IMR-90 (cell line): ENCODE results near the gene FOXK1. TPM values are rescaled to one million over a fixed set of nuclear protein-coding genes. Genes with fewer than 3 reads are reported as not detected.

Source experiments
- ATAC-seq: fragments of 200-7000 bp; cut with Tn5 transposase; 2 replicates; pipeline ENCODE4 v1.9.1; 2020; ENCODE audit warnings: low read depth, mild to moderate bottlenecking, moderate library complexity
- BruUV-seq: library from RNA; stranded (reverse); fragments of 400-500 nt; replicated peaks from 2 replicates; lab custom pipeline; 2021; lab: Mats Ljungman, UMichigan
- CTCF ChIA-PET: fragments of 300-600 bp; formaldehyde crosslinking; extraction: SDS; loops from one replicate; lab custom pipeline; 2021; ENCODE audit warnings: antibody characterized with exemption; lab: Yijun Ruan, JAX
- POLR2A ChIA-PET: fragments of 300-600 bp; sonication (Branson Sonifier 250); formaldehyde crosslinking; loops from one replicate; lab custom pipeline; 2022; ENCODE audit warnings: antibody characterized with exemption; ENCODE audit not compliant: unreplicated experiment; lab: Charles Lee
- DNase-seq: peaks from one replicate; pipeline ENCODE4 v3.0.0; 2013
- H2AFZ ChIP-seq: replicated peaks from 2 replicates; pipeline ENCODE3; 2013; ENCODE audit warnings: low read length, mild to moderate bottlenecking; ENCODE audit not compliant: poor library complexity
- H2AK5ac ChIP-seq: 2 replicates; pipeline ENCODE4 v1.6.1; 2013; ENCODE audit warnings: low read depth, low read length, inconsistent platforms
- H2AK9ac ChIP-seq: replicated peaks from 2 replicates; pipeline ENCODE3; 2013; ENCODE audit warnings: mild to moderate bottlenecking, low read depth, low read length, moderate library complexity; ENCODE audit not compliant: poor library complexity
- H2BK120ac ChIP-seq: 2 replicates; pipeline ENCODE4 v1.6.1; 2013; ENCODE audit warnings: low read depth, low read length, inconsistent platforms
- H2BK15ac ChIP-seq: 3 replicates; pipeline ENCODE4 v1.6.1; 2013; ENCODE audit warnings: low read depth, low read length, inconsistent platforms
- H2BK20ac ChIP-seq: 2 replicates; pipeline ENCODE4 v1.6.1; 2013; ENCODE audit warnings: low read depth, mild to moderate bottlenecking, inconsistent platforms, low read length, moderate library complexity
- H2BK5ac ChIP-seq: 2 replicates; pipeline ENCODE4 v1.6.1; 2013; ENCODE audit warnings: mild to moderate bottlenecking, low read depth, low read length, inconsistent platforms; ENCODE audit not compliant: poor library complexity, severe bottlenecking
- H3K14ac ChIP-seq: replicated peaks from 2 replicates; pipeline ENCODE4 v1.6.1; 2013; ENCODE audit warnings: low read depth, low read length, inconsistent platforms
- H3K18ac ChIP-seq: 2 replicates; pipeline ENCODE4 v1.6.1; 2013; ENCODE audit warnings: low read depth, low read length, control low read depth
- H3K23ac ChIP-seq: 2 replicates; pipeline ENCODE4 v1.6.1; 2013; ENCODE audit warnings: low read depth, low read length, inconsistent platforms
- H3K27ac ChIP-seq: 2 replicates; pipeline ENCODE4 v1.5.1; 2013; ENCODE audit warnings: mild to moderate bottlenecking, control low read depth, low read length; ENCODE audit not compliant: insufficient read depth
- H3K27me3 ChIP-seq: 2 replicates; pipeline ENCODE4 v1.6.1; 2013; ENCODE audit warnings: low read length; ENCODE audit not compliant: control insufficient read depth, insufficient read depth
- H3K36me3 ChIP-seq: 2 replicates; pipeline ENCODE4 v1.6.1; 2013; ENCODE audit warnings: low read length, mixed read lengths; ENCODE audit not compliant: control insufficient read depth, insufficient read depth
- H3K4ac ChIP-seq: 2 replicates; pipeline ENCODE4 v1.6.1; 2013; ENCODE audit warnings: low read depth, low read length, inconsistent platforms
- H3K4me1 ChIP-seq: 2 replicates; pipeline ENCODE4 v1.6.1; 2013; ENCODE audit warnings: low read length, mixed read lengths; ENCODE audit not compliant: control insufficient read depth, insufficient read depth
- H3K4me2 ChIP-seq: 2 replicates; pipeline ENCODE4 v1.6.1; 2013; ENCODE audit warnings: low read depth, mild to moderate bottlenecking, control low read depth, low read length, moderate library complexity
- H3K4me3 ChIP-seq: 2 replicates; pipeline ENCODE4 v1.5.1; 2013; ENCODE audit warnings: low read depth, mild to moderate bottlenecking, control low read depth, low read length, moderate library complexity; ENCODE audit not compliant: insufficient read depth
- H3K56ac ChIP-seq: 2 replicates; pipeline ENCODE4 v1.6.1; 2013; ENCODE audit warnings: low read length, inconsistent platforms; ENCODE audit not compliant: insufficient read depth; ENCODE audit errors: extremely low read depth
- H3K79me1 ChIP-seq, 2 experiments: 2 replicates each; pipeline ENCODE4 v1.6.1; 2013; ENCODE audit warnings: low read length in 2 of 2, inconsistent platforms in 1 of 2, low read depth in 1 of 2
- H3K9ac ChIP-seq: 2 replicates; pipeline ENCODE4 v1.6.1; 2013; ENCODE audit warnings: low read depth, low read length, control low read depth
- H3K9me1 ChIP-seq: 2 replicates; pipeline ENCODE4 v1.6.1; 2013; ENCODE audit warnings: low read length, inconsistent platforms; ENCODE audit not compliant: insufficient read depth
- H3K9me3 ChIP-seq: 2 replicates; pipeline ENCODE4 v1.6.1; 2013; ENCODE audit warnings: low read length; ENCODE audit not compliant: control insufficient read depth, insufficient read depth
- H4K20me1 ChIP-seq: 2 replicates; pipeline ENCODE4 v1.6.1; 2013; ENCODE audit warnings: low read length, inconsistent platforms; ENCODE audit not compliant: insufficient read depth
- H4K5ac ChIP-seq: 2 replicates; pipeline ENCODE4 v1.6.1; 2013; ENCODE audit warnings: mild to moderate bottlenecking, low read depth, low read length, control low read depth
- H4K8ac ChIP-seq, 2 experiments: 2 replicates each; pipeline ENCODE4 v1.6.1; 2013; ENCODE audit warnings: low read depth in 2 of 2, low read length in 2 of 2, control low read depth in 1 of 2, inconsistent platforms in 1 of 2
- H4K91ac ChIP-seq: 2 replicates; pipeline ENCODE4 v1.6.1; 2013; ENCODE audit warnings: low read depth, low read length, inconsistent platforms; ENCODE audit not compliant: insufficient read depth
- BHLHE40 ChIP-seq: fragments of 150-350 bp; IDR thresholded peaks from 2 replicates; pipeline ENCODE4 v1.6.1; 2016; ENCODE audit warnings: mild to moderate bottlenecking, low read depth, low read length
- CEBPB ChIP-seq: IDR thresholded peaks from 2 replicates; pipeline ENCODE4 v1.6.1; 2012; ENCODE audit warnings: low read depth, low read length, improper control_type of control experiment
- CHD1 ChIP-seq: IDR thresholded peaks from 2 replicates; pipeline ENCODE4 v1.6.1; 2012; ENCODE audit warnings: low read depth, low read length, improper control_type of control experiment
- FOS ChIP-seq: fragments of 150-350 bp; IDR thresholded peaks from 2 replicates; pipeline ENCODE4 v1.6.1; 2016; ENCODE audit warnings: low read depth, low read length
- MAFK ChIP-seq: IDR thresholded peaks from 2 replicates; pipeline ENCODE4 v1.6.1; 2012; ENCODE audit warnings: low read depth, low read length, improper control_type of control experiment
- MAZ ChIP-seq: IDR thresholded peaks from 2 replicates; pipeline ENCODE4 v1.6.1; 2012; ENCODE audit warnings: low read depth, mild to moderate bottlenecking, low read length, improper control_type of control experiment, moderate library complexity, borderline replicate concordance
- MXI1 ChIP-seq: IDR thresholded peaks from 2 replicates; pipeline ENCODE4 v1.6.1; 2012; ENCODE audit warnings: low read depth, mild to moderate bottlenecking, low read length, moderate library complexity, borderline replicate concordance
- NFE2L2 ChIP-seq: fragments of 150-350 bp; IDR thresholded peaks from 2 replicates; pipeline ENCODE4 v1.6.1; 2016; ENCODE audit warnings: low read depth, mild to moderate bottlenecking, low read length
- POLR2A ChIP-seq: IDR thresholded peaks from 2 replicates; pipeline ENCODE4 v1.6.1; 2012; ENCODE audit warnings: mild to moderate bottlenecking, low read depth, low read length
- RCOR1 ChIP-seq: IDR thresholded peaks from 2 replicates; pipeline ENCODE4 v1.6.1; 2012; ENCODE audit warnings: mild to moderate bottlenecking, low read length, improper control_type of control experiment; ENCODE audit not compliant: insufficient replicate concordance
- RFX5 ChIP-seq: IDR thresholded peaks from 2 replicates; pipeline ENCODE4 v1.8.0; 2012; ENCODE audit warnings: low read depth, mild to moderate bottlenecking, low read length, moderate library complexity
- SMC3 ChIP-seq: fragments of 150-350 bp; IDR thresholded peaks from 2 replicates; pipeline ENCODE4 v1.6.1; 2016; ENCODE audit warnings: low read depth, mild to moderate bottlenecking, antibody characterized with exemption, low read length, moderate library complexity
- WGBS, 2 experiments: methylation state at CpG; one replicate each; pipeline versions ENCODE4 v1.1.5 to v1.1.7; 2013; ENCODE audit warnings: missing lambda C conversion rate in 2 of 2; ENCODE audit not compliant: insufficient read length in 1 of 2; ENCODE audit errors: extremely low coverage in 2 of 2; 5-methylcytosine and 5-hydroxymethylcytosine counted together
- dilution Hi-C: fragments of 300-500 bp; cut with HindIII; formaldehyde crosslinking; loops from one replicate; pipeline ENCODE4 v1.14.3; 2018; ENCODE audit warnings: low sequenced_read_pairs; ENCODE audit not compliant: unreplicated experiment
- in situ Hi-C: fragments of 300-500 bp; cut with MboI; formaldehyde crosslinking; loops from 3 replicates; pipeline ENCODE4 v1.14.3; 2019; ENCODE audit warnings: low sequenced_read_pairs, inconsistent platforms, mixed read lengths
- intact Hi-C: fragments of 100-400 bp; cut with micrococcal nuclease; formaldehyde crosslinking; loops from 2 replicates; pipeline ENCODE4 v1.10.0; 2022
- polyA plus RNA-seq, 3 experiments: library from polyadenylated mRNA; depleted of rRNA; stranded (reverse); fragments of >200 nt; gene quantifications; 2 replicates each; pipeline ENCODE4 v1.2.3, GENCODE V29; 2012; ENCODE audit warnings: low replicate concordance in 1 of 3
- total RNA-seq: library from RNA; depleted of rRNA; stranded (reverse); fragments of >200 nt; gene quantifications from 2 replicates; pipeline ENCODE4 v1.2.3, GENCODE V29; 2012
- TF ChIP-seq, protein P1 (sequence below): conservative IDR thresholded peaks from 2 replicates; pipeline ENCODE4 v1.5.1; 2012; ENCODE audit warnings: mild to moderate bottlenecking, low read depth, low read length, improper control_type of control experiment
- TF ChIP-seq, protein P2 (sequence below): fragments of 150-350 bp; IDR thresholded peaks from 2 replicates; pipeline ENCODE4 v1.6.1; 2017; ENCODE audit warnings: mild to moderate bottlenecking, antibody characterized with exemption, low read length, low read depth
- TF ChIP-seq, protein P3 (sequence below): fragments of 150-350 bp; IDR thresholded peaks from 2 replicates; pipeline ENCODE4 v1.6.1; 2016; ENCODE audit warnings: low read depth, mild to moderate bottlenecking, low read length, moderate library complexity, borderline replicate concordance

FOXK1 gene
- total and polyA plus RNA-seq, 2 of the 4 experiments (the other 2 are of a cell fraction) = 4.3 to 8.8 TPM

DNA sequence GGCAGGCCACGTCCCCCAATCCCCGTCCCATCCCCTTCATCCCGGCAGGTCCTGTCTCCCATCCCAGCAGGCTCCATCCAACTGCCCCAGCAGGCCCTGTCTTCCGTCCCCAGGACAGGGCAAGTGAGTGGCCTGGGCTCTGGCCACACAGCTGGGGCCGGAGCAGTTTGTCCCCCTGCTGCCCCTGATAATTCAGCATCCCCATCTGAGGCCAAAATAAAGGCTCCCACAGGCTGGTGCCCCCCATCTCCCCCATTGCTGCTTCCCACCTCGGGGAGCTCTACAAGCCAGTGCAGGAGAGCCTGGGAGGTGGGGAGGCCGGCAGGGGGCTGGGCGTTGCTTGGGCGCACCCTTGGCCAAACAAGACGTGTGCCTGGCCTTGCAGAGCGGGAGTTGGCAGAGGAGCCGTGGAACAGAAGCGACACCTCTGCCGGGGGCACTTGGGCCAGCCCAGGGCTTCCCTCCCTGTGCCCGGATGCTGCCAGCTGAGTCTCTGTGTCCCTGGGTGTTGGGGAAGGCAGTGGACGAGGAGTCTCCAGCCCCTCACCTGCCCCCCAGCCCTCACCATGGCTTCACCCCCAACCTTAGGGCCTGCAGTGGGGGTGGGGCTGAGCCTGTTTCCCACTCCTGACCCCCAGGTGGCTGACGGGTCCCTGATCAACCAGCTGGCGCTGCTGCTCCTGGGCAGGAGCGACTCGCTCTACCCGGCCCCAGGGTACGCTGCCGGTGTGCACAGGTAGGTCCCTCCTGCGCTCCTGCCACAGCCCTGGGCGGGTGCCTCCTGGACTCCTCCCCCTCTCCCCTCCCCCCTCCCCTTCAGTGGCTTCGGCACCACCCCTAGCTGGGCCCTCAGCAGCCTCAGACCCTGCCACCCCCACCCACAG, 107.3 kb downstream of the FOXK1 start:
- DNase-seq = no peak
- no peak overlapping the region for H4K5ac ChIP-seq
- in situ Hi-C loops = no loop called here
- TF ChIP-seq RFX5 = no peak
- TF ChIP-seq NFE2L2 = no peak
- no peak for TF ChIP-seq BHLHE40
- TF ChIP-seq, protein P1, sequence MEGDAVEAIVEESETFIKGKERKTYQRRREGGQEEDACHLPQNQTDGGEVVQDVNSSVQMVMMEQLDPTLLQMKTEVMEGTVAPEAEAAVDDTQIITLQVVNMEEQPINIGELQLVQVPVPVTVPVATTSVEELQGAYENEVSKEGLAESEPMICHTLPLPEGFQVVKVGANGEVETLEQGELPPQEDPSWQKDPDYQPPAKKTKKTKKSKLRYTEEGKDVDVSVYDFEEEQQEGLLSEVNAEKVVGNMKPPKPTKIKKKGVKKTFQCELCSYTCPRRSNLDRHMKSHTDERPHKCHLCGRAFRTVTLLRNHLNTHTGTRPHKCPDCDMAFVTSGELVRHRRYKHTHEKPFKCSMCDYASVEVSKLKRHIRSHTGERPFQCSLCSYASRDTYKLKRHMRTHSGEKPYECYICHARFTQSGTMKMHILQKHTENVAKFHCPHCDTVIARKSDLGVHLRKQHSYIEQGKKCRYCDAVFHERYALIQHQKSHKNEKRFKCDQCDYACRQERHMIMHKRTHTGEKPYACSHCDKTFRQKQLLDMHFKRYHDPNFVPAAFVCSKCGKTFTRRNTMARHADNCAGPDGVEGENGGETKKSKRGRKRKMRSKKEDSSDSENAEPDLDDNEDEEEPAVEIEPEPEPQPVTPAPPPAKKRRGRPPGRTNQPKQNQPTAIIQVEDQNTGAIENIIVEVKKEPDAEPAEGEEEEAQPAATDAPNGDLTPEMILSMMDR = no peak
- no peak for TF ChIP-seq POLR2A
- no peak for TF ChIP-seq MAFK
- TF ChIP-seq, protein P2, sequence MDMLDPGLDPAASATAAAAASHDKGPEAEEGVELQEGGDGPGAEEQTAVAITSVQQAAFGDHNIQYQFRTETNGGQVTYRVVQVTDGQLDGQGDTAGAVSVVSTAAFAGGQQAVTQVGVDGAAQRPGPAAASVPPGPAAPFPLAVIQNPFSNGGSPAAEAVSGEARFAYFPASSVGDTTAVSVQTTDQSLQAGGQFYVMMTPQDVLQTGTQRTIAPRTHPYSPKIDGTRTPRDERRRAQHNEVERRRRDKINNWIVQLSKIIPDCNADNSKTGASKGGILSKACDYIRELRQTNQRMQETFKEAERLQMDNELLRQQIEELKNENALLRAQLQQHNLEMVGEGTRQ = no peak
- TF ChIP-seq CHD1 = no peak
- no peak for TF ChIP-seq SMC3
- TF ChIP-seq FOS = no peak
- no peak for TF ChIP-seq RCOR1
- TF ChIP-seq CEBPB = no peak
- TF ChIP-seq, protein P3, sequence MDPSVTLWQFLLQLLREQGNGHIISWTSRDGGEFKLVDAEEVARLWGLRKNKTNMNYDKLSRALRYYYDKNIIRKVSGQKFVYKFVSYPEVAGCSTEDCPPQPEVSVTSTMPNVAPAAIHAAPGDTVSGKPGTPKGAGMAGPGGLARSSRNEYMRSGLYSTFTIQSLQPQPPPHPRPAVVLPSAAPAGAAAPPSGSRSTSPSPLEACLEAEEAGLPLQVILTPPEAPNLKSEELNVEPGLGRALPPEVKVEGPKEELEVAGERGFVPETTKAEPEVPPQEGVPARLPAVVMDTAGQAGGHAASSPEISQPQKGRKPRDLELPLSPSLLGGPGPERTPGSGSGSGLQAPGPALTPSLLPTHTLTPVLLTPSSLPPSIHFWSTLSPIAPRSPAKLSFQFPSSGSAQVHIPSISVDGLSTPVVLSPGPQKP = no peak
- no peak for TF ChIP-seq MXI1
- no peak for TF ChIP-seq MAZ

More for the DNA sequence above, 107.3 kb downstream of the FOXK1 start:
- H3K56ac ChIP-seq = no peak overlapping the region
- H3K4ac ChIP-seq = no peak overlapping the region
- ChIA-PET POLR2A (no interaction called here), CTCF (no interaction called here)
- H2AK5ac ChIP-seq = no peak overlapping the region
- H2BK120ac ChIP-seq = no peak overlapping the region
- no peak overlapping the region for H3K14ac ChIP-seq
- H3K23ac ChIP-seq = no peak overlapping the region
- H3K9ac ChIP-seq = no peak overlapping the region
- no peaks in the 10 kb centered on the region for H3K79me1 ChIP-seq
- no TSS peak for BruUV-seq
- H3K36me3 ChIP-seq = peaks cover 71% of the 10 kb centered on the region
- no peaks in the 10 kb centered on the region for H3K9me1 ChIP-seq
- no peak overlapping the region for H2BK5ac ChIP-seq
- 70% methylated on average over 2 of the region's 26 CpGs; no CpG with 5 or more reads in 1 of the 2 experiments for WGBS, 2 experiments
- no peak overlapping the region for H2BK15ac ChIP-seq
- H3K27ac ChIP-seq = no peak overlapping the region
- ATAC-seq = no peak
- no peak overlapping the region for H2AK9ac ChIP-seq
- no peaks in the 10 kb centered on the region for H3K9me3 ChIP-seq
- intact Hi-C loops (no loop called here), dilution Hi-C loops (no loop called here)
- no peak overlapping the region for H2AFZ ChIP-seq
- H4K8ac ChIP-seq = no peak overlapping the region
- H2BK20ac ChIP-seq = no peak overlapping the region
- no peak overlapping the region for H3K18ac ChIP-seq
- H3K4me2 ChIP-seq = no peak overlapping the region
- no peaks in the 10 kb centered on the region for H3K27me3 ChIP-seq
- H4K91ac ChIP-seq = no peak overlapping the region
- no peak overlapping the region for H3K4me3 ChIP-seq
- no peaks in the 10 kb centered on the region for H4K20me1 ChIP-seq
- no peaks in the 10 kb centered on the region for H3K4me1 ChIP-seq
